Cerebellar nuclear complex (tissue), 1 donor: ENCODE measurements around the gene RBM8A.

ENCODE experiments used
- DNase-seq, 2 experiments: peaks; one replicate each; lab custom pipeline; 2025; lab: John Stamatoyannopoulos, UW

The RBM8A gene

DNA sequence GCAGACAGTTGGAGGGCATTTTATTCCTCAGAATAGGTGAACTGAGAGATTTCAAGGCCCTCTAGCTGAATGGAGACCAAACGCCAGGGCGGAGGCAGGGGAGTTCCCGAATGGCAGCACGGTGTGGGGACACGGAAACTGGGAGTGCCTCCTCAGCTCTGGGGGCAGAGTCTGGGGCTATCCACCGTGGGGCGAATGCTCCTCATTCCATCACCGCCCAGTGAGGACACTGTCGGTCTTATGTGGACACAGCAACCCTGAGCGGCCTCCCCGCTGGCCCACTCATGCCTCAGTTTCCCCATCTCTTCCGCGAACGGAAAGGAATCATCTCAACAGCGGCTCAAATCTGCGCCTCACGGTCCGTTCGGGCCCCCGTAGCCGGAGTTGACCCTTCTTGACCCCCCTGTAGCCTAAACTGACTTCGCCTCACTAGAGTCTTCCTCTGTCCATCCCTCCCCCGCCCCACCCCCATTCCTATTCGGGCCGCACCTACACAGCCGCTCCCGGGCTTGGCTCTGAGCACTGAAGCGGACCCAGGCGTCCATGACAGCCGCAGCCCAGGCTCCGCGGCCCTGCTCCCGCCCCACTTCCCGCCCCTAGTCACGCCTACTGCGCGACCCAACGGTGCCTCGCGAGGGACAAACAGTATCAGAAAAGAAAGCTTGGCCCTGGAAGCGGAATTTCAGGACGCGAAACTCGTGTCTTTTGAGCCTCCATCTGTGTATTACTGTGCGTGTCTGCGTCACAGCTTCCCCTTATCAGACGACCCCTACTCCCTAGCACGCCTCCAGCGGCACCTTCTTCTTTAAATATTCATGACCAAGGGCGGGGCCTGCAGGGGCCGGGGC is 8.9 kb downstream of the RBM8A start, which contains the start of gene PEX11B:
TSS of gene PEX11B (minus strand) at position 574 of the 848 bp plus-strand sequence. CDS start at position 545, 29 bp downstream.
- peak in 1 of 2 experiments; percentile 73 for DNase-seq

DNA sequence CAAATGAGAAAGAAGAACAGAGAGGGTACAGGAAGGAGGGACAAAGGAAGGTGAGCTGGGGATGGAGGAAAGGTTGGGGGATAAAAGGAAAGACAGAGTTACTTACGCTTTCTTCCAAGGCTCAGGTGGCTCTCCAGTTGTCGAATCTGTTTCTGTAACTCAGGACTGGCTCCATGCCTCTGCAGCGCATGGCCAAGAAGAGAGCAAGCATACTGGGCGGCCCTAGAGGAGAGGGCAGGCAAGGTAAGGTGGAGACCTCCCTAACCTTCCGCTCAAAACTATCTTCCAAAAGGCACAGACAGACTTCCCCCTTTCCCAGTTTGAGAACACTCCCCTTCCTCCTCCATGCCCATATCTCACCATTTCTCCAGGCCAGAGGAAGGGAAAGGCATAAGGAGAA is 9.7 kb downstream of the RBM8A start:
- no peak for DNase-seq

DNA sequence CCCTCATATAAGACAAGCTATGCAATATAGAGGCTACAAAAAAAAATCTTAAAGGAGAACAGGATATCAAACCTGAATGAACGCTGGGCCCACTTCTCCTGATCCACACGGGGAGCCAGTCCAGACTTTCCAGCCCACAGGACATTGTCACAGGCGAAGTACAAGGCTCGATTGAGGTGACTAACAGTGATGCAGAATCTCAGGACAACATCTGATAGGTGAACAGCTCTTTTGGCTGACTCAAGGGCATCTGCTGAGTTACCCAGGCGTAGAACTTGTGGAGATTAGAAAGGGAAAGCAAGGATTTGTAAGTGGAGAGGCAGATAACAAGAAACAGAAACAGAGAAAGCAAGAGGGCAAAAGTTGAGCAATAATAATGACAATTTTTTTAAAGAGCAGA is 10.5 kb downstream of the RBM8A start:
- DNase-seq, result no peak

DNA sequence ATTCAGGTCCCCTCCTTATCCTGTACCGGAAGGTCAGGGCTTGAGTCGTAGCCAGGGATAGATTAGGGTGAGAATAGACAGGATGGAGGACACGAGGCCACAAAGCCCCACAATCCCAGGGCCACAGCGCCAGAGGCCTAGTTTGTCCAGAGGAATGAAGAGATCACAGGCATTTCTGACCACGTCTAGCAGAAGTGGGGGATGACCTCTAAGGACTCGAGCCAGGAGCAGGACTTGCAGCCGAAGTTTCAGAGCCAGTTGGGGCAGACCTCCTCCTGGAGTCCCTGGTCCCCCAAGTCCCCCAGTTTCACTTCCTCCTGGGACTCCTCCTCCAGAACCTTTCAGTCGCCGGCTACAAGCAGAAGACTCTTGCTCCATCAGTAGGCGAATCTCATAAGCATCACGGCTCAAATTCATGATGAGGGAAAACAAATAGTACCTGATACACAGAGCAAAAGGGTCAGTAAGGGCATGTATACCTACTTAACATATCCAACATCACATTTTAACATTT is 15.1 kb downstream of the RBM8A start:
- no peak for DNase-seq

DNA sequence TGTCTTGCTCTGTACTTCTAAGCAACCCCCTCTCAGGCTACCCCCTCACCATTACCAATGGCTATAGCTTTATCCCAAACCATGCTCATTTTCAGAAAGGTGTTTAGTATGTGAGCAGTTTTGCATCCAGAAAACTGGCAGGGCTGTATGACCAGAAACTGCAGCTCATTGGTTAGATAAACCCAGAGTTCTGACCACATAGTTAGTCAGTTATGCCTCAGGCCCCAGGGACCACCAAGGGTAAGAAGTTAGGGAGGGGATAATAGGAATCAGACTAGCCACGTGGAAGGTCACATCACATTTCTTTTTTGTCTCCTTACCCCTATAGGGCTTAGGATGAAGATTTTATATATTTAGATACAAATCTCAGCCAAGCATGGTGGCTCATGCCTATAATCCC is 18.6 kb downstream of the RBM8A start:
- no peak for DNase-seq

DNA sequence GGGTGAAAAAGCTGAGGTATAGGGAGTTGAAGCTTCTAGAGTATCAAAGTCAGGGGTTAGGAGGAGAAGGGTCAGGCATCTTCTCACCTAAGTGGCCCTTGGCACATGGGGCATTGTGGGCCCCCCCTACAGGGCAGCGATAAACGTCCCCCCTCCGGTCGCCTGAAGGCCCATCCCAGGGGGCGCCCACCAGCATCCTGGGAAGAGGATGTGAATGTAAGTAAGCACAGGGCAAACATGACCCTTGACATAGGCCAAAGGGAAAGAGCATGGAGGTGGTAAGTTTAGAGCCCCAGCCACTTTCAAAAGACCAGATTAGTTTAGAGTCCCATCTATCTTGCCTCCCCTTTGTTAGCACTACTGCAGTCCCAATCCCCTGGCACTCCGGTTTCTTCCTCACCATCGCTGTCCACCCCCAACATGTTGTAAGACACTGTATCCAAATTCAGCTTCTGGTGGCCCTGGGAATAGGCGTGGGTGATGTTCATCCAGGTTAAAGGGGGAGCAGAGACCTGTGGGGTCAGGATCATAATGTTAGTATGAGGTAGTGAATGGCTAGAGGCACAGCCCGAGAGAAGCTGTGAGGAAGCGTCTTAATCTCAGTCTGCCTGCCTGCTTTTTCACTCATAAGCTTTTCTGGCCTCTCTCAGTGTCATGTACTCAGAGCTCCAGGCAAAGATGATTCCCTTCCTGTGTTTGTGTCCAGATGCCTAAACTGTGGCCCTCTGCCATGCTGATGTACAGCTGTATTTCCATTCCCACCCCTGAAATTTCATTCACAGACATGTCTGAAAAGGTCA is 20.1 kb downstream of the RBM8A start:
- no peak for DNase-seq

DNA sequence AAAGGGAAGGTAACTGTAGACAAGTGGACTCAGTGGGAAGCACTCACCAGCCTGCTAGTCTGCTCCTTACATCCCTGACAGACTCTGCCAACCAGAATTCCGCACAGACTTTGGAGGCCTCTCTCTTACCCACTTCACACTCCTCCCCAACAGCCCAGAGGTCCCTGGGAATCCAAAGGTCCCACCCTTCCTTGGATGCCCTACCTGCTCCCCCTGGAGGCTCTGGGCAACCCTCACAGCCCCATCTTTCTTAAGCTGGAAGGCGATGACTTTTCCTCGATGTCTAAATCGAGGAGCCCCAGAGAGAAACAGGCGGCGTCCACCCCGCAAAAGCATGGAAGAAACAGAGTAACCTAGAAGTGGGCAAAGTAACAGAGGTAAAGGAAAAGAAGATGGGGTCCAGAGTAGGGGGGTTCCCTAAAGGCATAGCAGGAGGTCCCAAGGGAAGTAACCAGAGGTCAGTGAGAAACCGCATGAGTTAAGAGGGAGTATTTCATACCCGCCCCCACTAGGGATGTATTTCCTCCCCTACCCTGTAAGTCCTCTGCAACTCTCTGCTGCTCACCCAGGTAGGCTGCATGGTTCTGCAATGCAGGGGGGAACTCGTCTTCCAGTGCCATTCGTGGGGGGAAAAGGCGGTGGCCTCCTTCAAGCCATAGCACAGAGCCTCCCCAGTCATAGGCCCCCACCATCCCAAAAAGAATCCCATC is 25.8 kb downstream of the RBM8A start:
- DNase-seq, result no peak

DNA sequence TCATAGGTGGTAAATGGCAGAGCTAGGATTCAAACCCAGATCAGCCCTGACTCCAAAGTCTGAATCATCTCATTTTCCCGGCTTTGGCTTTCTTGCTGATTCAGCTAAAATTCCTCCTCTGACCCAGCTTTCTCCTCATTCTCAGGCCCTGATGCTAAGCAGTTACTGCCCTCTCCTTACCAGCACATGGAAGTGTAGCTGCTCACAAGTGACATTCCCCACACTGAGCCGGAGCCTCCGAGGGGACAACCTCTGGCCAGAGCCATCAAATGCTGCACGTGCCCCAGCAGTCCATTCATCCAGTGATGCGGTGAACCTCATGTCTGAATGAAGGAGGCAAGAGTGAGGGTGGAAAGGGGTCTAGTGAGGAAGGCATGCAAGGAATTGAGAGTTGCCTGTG is 28.5 kb downstream of the RBM8A start:
- DNase-seq, result no peak

DNA sequence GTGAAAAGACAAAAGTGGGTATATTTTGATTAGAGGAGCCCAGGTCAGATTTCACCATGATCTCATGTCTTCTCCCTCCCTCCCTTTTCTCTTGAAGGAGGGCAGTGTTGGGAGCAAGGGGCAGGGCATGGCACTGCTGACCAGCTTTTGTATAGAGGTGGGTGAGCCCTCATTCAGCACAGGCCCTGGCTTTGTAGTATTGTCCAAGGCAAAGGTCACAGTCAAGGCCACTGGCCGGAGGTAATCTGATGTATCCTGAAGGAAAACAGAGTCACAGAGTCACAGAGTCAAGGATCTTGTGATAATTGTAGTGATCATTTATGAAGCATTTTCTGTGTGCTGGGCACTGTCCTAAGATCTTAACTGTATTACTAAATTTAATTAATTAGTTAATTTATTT is 29.3 kb downstream of the RBM8A start:
- no peak for DNase-seq

DNA sequence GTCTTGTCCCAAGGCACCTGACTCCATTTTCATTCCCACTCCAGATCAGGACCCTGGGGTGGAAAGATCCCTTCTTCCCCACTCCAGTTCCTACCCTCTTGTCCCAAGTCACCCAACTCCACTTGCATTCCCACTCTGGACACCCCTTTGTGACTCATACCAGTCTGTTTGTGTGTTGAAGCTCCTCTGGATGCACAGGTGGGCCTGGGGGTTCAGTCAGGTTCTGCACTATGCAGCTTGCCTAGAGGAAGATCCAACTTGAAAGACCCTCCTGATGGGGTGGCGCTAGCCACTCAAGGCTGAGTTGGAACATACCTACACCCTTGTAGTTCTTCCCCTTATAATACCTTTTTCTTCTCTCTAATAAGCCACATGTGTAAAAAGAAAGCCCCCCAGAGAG is 31.8 kb downstream of the RBM8A start:
- no peak for DNase-seq

DNA sequence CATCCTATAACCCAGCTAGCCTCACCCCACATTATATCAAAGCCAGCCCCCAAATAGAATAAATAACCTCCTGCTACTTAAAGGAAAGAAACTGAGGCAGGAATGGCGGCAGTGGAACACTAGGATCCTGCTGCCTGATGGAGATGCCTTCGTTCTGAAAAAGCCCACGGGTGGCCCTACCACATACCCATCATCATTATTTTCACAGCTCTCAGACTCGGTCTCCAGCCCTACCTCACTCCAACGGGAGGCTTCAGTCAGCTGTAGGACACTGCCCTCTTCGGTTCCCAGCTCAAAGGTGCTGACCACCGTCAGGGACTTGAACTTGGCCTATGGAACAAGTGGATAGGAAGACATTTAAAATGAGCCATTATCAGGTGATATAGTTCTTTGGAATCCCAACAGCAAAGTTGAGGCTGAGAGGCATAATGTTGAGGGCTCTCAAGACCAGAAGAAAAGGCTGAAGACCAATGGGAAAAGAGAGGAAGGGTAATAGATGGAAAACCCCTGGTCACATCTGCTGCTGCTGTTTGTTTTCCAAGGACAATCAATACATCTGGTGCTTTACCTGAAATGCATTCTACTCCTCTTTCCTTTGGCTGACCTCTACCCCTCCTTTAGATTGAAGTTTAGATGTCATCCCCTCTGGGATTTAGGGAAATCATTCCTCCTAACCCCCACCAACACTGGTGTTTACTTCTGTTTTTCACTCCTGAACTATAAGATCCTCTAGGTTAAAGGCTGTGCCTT is 33.8 kb downstream of the RBM8A start:
- DNase-seq, result no peak

DNA sequence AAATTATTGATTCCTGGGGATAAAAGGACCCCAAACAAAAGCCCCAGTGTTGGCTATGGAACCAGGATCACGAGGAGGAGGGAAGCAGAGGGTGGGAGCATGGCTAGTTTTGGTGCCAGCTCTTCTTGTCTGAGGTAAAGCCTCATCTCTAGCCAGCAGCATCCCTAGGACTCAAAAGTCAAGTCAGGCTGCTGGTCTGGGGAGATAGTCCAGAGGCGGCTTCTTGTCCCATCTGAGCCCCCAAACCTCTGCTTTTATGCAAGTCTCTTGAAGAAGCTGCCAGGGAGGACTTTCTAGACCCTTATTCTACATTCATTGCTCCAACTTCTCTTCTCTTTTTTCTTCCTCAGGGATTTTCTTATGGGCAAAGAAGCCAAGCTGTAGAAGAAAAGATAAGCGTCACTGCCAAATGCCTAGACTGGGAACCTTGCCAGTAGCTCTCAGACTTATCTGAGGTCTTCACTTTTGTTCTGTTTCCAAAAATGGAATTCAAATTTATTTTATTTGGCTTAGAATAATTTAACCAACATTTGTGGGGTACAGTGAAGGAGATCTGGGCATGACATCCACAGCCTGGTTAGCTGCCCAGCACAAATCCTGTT is 34.7 kb downstream of the RBM8A start:
- DNase-seq, result no peak

DNA sequence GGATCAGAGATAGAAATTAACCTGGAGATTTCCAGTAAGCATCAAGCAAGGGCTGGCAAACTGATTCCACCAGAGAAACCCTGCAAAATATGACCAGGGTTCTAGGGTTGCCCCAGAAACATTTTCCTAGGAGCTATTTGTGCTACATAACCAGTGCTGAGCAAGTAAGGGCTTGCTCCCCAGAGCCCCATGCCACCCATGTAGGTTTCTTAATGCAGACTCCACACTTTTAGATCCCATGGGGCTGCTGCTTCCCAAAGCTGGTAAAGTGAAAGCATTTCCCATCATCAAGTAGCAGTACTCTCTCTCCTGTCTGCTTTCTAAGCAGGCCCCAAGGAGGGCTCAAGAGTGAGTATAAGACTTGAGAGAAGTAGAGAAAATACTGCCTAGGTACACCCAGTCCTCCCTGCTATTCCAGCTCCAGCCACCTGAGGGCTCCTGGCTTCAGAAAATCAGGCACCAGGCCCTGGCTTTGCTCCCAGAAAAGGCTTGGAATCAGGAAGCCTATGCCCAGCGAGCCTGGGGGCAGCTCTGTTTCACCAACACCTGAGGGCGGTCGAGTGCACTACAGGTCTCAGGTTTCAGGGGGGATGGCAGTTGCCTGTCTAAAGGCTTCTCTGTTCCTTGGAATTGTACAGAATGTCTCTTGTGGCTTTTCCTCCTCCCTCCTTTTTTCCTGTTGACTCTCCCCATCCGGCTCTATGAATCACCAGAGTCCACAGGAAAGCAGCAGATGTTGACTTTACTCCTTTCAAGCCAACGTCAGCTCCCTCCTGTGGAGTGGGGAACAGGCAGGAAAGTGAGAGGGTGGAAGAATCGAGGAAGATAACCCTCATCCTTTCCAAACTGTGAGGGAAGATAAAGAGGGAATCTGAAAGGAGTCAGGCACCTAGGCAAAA is 35.4 kb downstream of the RBM8A start:
- peak; percentile 75 to 91 for DNase-seq

DNA sequence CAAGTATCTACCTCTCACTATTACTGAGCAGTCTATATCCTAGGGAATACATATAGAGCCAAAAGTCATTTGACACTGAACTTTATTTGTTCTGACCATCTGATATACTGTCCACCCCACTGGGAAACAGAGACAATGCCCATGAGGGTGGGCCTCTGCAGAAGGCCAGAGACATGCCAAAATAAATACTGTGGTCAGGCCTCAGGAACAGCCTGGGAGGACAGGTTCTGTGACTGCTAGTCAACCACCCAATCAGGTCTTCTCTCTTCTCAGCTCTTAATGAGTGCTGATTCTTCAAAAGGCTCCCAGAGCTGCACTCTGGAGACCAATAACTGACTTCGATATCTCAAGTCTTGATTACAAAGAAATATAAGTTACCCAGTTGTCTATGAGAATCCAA is 36.1 kb downstream of the RBM8A start:
- no peak for DNase-seq

DNA sequence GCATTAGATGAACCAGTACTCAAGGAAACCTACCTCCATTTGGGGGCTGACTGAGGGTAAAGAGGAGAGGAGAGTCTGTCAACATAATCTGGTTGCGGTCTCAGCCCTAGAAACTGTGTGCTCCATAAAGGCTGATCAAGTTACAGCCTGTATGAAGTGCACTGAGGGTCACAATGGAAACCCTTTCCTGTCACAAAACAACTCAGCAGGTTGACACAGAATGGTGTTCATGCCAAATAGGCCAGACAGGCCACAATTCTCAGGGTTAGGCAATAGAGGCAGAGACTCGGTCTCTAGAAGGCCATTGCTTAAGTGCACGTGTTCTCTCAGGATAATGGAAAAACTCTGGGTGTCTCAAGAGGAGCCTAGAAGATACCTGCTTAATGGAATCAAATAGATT is 37.6 kb downstream of the RBM8A start:
- no peak for DNase-seq

DNA sequence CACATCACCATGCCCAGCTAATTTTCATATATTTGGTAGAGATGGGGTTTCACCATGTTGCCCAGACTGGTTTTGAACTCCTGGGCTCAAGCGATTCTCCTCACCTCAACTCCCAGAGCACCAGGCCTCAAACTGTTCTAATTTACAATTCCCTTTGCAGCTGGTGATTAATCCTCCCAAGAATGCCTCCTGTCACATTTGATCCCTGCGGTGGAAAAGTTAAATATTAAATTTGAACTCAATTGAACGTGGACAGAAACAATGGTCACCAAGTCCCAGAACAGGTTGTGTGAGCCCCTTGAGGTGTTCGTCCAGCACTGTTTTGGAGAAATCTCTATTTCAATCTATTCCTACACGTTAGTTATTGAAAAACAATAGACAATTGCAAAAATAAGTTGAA is 39.7 kb downstream of the RBM8A start:
- no peak for DNase-seq

DNA sequence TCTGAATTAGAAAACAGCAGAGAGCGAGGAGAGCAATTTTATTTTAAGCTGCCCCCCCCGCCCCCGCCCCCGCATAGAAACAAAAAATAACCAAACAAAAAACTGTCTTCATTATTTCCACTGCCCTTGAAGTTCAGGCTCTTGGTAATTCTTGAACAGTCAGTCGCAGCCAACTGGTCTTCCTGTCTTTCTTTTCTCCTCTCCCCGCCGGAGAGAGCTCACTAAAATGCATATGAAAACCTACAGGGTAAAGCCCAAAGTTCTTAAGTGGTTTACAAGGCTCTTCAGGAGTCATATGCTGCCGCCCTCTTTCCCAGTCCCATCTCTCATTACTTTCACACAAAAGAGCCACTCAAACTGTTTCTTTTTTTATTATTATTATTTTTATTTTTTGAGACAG is 40.5 kb downstream of the RBM8A start:
- no peak for DNase-seq

DNA sequence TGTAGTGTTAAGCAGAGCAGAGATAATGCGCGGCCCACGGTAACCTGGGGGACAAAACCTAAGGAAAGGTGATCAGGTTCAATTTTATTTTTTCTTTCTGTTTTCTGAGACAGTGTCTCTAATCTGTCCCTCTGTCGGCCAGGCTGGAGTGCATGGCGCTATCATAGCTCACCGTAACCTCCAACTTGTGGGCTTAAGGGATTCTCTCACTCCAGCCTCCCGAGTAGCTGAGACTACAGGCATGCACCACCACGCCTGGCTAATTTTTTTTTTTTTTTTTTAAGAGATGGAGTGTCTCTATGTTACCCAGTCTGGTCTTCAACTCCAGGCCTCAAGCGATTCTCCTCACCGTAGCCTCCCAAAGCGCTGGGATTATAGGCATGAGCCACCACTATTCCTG is 40.9 kb downstream of the RBM8A start:
- no peak for DNase-seq

DNA sequence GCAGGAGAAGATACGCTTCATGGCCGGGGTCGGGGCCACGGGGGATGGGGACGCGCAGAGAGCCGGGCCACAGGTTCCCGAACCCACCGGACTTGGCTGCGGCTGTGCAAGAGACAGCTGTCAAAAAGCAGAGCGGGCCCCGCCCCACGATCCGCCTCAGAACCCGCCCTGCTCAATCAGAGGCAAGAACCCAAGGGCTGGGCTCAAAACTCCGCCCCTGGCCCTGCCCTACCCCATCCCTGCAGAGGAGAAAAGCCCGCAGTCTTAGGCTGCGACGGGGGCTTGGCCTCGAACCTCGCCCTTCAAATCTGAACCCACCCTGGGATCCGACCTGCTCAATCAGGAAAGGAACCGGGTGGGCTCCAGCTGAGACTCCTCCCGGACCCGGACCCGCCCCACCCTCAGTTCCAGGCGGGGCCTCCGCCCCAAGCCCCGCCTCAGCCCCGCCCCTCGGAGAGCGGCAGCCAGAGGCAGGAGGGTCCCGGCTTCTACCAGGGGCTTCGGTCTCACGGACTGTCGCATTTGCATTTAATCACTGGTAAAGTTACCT is 41.5 kb downstream of the RBM8A start, which contains the start of gene ANKRD35:
TSS of gene ANKRD35 (minus strand) at position 129 of the 550 bp plus-strand sequence. CDS start at position 21, 108 bp downstream.
- DNase-seq, result peak in 1 of 2 experiments; percentile 65

DNA sequence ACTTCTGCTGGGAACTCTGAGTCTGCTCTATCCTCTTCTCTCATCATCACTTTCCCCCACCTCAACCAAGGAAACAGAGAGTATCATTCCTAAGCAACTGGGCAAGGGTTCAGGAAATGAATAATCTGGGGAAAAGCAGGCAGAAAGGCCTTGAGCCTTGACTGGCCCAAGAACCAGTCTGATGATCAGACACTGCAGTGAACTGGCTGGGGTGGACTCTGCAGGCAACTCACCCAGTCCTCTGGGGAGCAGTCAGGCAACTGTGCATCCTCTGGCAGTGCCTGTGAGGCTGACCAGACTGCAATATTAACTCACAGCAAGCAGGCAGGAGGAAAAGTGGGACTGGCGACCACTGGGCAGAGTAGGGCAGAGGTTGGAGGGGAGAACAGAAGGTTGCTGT is 42.6 kb downstream of the RBM8A start:
- no peak for DNase-seq
